H1 (cell line): ENCODE measurements around the gene TNNI3. TPM values are rescaled to one million over a fixed set of nuclear protein-coding genes. Genes with fewer than 3 reads are reported as not detected.

ENCODE experiments used
- E2F6 ChIP-seq: IDR thresholded peaks from 2 replicates; pipeline ENCODE4 v1.6.1; 2012; ENCODE audit warnings: inconsistent platforms
- HDAC2 ChIP-seq, 2 experiments: fragments of 300-600 bp in 1 of 2; sonication (generic) in 1 of 2; IDR thresholded peaks; 2 replicates each; pipeline ENCODE4 v1.6.1; 2011 to 2012; ENCODE audit warnings: low read depth in 2 of 2, low read length in 2 of 2, mild to moderate bottlenecking in 2 of 2, moderate library complexity in 2 of 2, borderline replicate concordance in 1 of 2, inconsistent platforms in 1 of 2
- NANOG ChIP-seq: IDR thresholded peaks from 2 replicates; pipeline ENCODE4 v1.6.1; 2011; ENCODE audit warnings: low read length, low read depth, mild to moderate bottlenecking, inconsistent platforms; ENCODE audit not compliant: insufficient read depth, poor library complexity, severe bottlenecking
- POLR2A ChIP-seq, 2 experiments: IDR thresholded peaks; 1 replicate in 1 of 2; 2 replicates in 1 of 2; pipeline ENCODE4 v1.6.1; 2011; ENCODE audit warnings: low read depth in 2 of 2, low read length in 2 of 2, mild to moderate bottlenecking in 2 of 2; ENCODE audit errors: control extremely low read depth in 1 of 2
- RBBP5 ChIP-seq: IDR thresholded peaks from 2 replicates; pipeline ENCODE4 v1.7.1; 2012; ENCODE audit warnings: low read depth, mild to moderate bottlenecking, inconsistent platforms, low read length, moderate library complexity, borderline replicate concordance
- TAF1 ChIP-seq: IDR thresholded peaks from 2 replicates; pipeline ENCODE4 v1.6.1; 2011; ENCODE audit warnings: mild to moderate bottlenecking, low read depth, low read length
- YY1 ChIP-seq: IDR thresholded peaks from 2 replicates; pipeline ENCODE4 v1.6.1; 2011; ENCODE audit warnings: low read depth, mild to moderate bottlenecking, low read length
- ZNF274 ChIP-seq: IDR thresholded peaks from 2 replicates; pipeline ENCODE4 v1.7.0; 2012; ENCODE audit warnings: low read length, borderline replicate concordance; ENCODE audit errors: extremely low read depth
- polyA plus RNA-seq, 7 experiments: library from polyadenylated mRNA; depleted of rRNA in 3 of 7; stranded (reverse) in 5 of 7; unstranded in 2 of 7; fragments of >200 nt in 5 of 7; fragments of 200-250 nt in 2 of 7; gene quantifications; 1 replicate in 5 of 7; 2 replicates in 1 of 7; 4 replicates in 1 of 7; pipeline versions ENCODE4 v1.2.1 to v1.2.3, GENCODE V29; 2011 to 2013; ENCODE audit warnings: missing spikeins in 2 of 7, mixed read lengths in 2 of 7
- total RNA-seq: library from RNA; stranded (reverse); fragmentation: NEBNext Ultra II Directional; extraction: Animal tissue kit (Norgen Biotek cat#: 25700); gene quantifications from 2 replicates; pipeline ENCODE4 v1.2.1, GENCODE V29; 2021

The TNNI3 gene
- total and polyA plus RNA-seq, 2 of the 8 experiments (the other 6 are each of a cell fraction or from before 2014, with no cell fraction given), result 16.9 to 56.0 TPM

GRCh38 chr19:55118401-55118991 is 39.0 kb downstream of the TNNI3 start (continued):
- TF ChIP-seq E2F6 (0 out of 2 replicates have a peak, but pooled peaks have one; percentile 25), YY1 (peak; percentile 80; the same call in 1 of the 2 replicates), NANOG (no peak), TAF1 (peak; percentile 47; the same call in 1 of the 2 replicates), ZNF274 (no peak), RBBP5 (0 out of 2 replicates have a peak, but pooled peaks have one; percentile 20), POLR2A (IDR thresholded peaks at IDR 0.05; ENCODE audit: control extremely low read depth in 1 of 2, low read depth in 2 of 2, low read length in 2 of 2) (peak in 1 of 2 experiments; percentile 62; a peak in 2 of 3 replicates), HDAC2 (IDR thresholded peaks at IDR 0.05; ENCODE audit: borderline replicate concordance in 1 of 2, low read depth in 2 of 2, low read length in 2 of 2) (0 out of 4 replicates have a peak, but pooled peaks of 1 of the 2 experiments have one; percentile 30)
